HG03108 (cell line): Measurements from ENCODE around the gene STX18.
A peak's percentile ranks its signal among the peaks of the same experiment; 100 is the strongest.
"Not testable (repeated sequence)": the region's sequence is repeated elsewhere in the genome, so short reads cannot be mapped to it uniquely, and the experiment has no call there.

Experiments used
- ATAC-seq: cut with Tn5 transposase; IDR thresholded peaks from one replicate; pipeline ENCODE4 v1.9.1; 2021; ENCODE audit warnings: moderate library complexity; ENCODE audit not compliant: unreplicated experiment

STX18 gene

DNA sequence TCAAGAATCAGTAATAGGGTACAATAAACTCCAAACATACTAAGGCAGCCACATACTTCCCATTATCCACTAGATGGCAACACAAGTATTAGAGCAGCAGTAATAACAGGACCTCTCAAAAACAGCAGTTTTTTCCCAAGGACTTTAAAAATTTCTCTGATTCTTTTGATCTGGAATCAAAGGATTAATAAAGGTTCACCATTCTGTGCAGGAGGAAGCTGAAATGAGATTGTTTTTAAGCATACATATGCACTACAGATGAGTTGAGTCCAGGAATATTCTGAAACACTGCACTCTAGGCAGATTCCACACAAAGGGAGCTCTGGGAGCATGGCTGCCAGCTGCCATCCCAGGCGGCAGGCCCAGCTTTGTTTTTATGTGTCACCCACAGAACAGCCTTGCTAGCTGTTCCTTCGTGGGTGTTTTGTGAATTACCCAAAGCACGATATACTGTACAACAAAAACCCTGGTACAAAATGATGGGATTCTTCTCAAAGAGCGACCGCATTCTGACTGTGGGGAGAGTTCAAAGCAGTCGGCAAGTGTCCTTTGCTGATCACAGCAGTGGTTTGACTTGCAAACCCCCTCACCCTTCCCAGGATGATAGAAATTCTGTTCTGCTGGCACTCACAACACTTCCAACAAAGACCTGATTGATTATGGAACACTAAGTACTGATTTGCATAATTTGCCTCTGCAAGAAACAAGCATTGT lies 61.0 kb downstream of the STX18 start:
- ATAC-seq = no peak

DNA sequence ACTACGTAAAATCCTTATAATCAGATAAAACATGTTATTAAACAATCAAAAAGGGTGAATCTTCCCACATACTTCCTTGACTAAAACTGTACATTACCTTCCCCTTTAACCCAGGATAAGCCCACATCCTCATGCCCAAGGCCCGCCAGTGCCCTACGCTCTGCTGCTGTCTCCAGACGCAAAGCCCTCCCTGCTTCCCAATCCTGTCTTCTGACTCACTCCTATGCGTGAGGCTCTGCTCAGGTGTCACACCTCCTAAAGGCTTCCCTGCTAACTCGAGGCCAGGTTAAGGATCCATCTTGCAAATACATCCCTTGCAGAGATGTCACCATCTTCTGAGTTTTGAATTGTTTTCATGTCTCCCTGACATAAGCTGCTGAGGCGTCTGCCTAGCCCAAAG lies 61.6 kb downstream of the STX18 start:
- no peak for ATAC-seq

DNA sequence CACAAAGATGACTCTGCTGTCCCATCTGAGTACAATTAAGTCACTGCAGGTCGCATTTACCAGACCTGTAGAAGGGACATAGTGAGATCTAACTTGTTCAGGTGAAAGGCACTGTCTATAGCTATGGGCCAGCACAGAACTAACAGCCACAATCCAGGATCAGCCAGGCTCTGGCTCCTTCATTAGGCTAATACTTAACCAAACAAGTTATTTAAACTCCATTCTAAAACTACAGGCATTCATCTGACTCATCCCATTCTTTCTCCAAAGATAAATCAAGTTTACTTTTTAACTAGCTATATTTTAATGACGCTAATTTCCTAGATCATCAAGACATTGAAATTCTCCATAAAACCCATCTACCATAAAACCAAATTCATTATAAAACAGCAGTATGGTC lies 62.5 kb downstream of the STX18 start:
- no peak for ATAC-seq

DNA sequence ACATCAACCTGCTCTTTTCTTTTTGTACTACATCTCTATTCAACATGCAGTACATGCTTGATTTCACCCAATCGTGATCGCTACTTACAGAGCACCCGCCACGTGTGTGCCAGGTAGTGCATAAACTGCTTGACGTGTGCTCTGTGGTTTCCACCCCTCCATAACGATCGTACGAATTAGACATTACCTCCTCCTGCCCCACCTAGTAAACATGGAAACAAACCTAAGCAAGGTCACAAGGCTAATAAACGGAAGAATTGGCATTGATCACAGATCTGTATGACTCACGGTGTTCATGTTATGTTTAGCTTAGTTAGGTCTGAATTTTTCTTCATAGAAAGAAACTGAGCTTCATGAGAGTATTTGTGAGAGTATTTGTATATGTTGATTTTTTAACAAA lies 64.1 kb downstream of the STX18 start:
- no peak for ATAC-seq

DNA sequence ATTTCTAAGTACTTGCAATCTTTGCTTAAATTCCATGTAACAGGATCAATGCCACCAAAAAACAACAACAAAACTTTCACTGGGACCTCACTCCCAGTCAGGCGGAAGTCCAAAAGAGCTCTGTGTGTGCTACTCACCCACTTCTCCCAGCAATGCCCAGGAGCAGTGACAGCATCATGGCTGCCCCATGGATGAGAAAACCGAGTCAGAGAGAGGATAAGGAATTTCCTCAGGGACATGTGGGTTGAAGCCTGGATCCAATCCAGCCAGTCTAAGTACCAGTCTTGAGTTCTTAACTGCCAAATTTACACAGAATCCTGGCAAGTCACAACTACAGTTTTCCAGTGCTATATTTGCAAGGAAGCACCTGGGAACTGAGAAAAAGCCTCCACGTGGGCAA lies 64.5 kb downstream of the STX18 start:
- no peak for ATAC-seq

DNA sequence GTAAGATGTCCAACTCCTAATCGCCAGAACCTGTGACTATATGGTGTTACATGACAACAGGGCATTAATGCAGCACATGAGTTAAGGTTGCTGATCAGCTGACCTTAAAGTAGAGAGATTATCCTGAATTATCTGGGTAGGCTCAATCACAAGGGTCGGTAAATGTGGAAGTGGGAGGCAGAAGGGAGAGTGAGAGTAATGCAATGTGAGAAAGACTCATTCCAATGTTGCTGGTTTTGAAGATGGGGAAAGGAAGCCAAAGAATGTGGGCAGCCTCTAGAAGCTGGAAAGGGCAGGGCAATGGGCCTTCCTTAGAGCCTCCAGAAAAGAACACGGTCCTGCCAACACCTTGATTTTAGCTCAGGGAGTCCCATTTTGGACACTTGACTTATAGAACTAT lies 67.4 kb downstream of the STX18 start:
- ATAC-seq = no peak

DNA sequence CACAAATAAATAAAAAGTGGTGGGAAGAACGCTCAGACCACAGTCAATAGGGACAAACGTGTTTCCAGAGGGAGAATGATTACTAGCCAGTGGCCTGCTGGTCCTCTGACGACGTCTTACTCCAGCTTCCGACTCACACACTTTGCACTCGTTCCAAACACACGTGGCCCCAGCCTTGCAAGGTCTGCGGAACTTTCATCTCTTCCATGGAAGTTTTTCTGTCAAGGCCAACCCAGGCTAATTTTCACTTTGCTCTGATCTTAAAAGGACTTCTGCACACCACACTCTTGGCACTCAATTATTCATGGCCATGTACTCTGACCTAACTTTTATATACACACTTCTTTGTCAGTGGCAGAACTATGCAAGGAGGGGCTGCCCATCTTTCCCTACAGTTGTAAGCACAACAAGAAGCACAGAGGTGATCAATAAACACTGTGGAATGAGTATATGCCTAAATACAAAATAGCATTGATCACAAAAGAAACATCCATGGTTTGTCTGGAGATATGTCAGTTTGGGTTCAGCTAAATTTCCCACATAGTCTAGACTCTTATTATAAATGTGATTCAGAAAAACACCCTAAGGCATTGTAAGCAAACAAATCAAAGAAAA lies 69.4 kb downstream of the STX18 start:
- ATAC-seq = no peak

DNA sequence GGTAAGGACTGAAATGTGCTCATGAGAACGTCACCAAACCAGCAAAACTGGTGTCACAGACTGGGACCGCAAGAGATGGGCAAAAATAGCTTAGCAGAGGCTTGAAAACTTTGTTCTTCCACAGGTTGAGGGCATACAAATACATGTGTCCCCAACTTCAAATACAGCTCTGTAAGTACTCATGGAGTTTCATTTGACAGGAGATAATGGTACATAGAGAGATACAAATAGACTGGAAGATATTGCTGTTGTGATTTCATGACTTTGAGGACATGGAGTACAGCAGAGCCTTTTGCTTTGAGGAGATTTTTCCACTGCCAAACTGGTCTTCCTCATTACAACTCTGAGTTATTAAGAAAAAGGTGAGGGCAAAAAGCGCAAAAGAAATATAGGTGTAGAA lies 70.7 kb downstream of the STX18 start:
- no peak for ATAC-seq

DNA sequence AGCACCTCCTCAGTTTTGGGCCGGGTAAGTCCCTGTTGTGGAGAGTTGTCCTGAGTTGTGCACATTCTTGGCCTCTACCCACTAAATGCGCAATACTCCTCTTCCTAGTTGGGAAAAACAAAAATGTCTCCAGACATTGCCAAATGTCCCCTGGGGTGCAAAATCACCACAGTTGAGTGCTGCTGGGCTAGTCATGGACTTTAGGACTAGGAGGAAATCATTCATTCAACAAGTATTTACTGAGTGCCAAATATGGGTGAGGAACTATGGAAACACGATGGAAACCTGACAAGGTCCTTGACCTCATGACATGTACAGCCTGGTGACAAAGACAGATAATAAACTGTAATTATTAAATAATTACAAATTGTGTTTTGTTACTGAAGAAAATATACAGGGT lies 71.6 kb downstream of the STX18 start:
- ATAC-seq = no peak

DNA sequence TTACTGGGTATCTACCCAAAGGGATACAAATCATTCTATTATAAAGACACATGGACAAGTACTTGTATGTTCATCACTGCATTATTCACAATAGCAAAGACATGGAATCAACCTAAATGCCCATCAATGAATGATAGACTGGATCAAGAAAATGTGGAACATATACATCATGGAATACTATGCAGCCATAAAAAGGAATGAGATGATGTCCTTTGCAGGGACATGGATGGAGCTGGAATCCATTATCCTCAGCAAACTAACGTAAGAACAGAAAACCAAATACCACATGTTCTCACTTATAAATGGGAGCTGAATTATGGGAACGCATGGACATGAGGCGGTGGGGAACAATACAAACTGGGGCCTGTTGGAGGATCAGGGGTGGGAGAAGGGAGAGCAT lies 76.6 kb downstream of the STX18 start:
- not testable (repeated sequence) for ATAC-seq

DNA sequence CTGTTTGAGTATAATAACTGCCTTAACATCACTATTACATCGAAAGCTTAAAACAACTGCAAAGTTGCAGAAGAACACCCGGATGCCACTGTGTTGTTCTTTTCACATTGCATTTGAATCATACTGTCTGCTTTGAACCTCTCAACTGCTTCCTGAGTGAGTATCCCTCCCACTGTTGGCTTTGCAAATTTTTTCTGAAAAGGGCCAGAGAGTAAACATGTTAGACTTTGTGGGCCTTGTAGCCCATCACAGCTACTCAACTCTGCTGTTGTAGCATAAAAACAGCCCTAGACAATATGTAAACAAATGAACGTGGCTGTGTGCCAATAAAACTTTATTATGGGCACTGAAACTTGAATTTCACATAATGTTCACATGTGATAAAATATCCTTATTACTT lies 78.9 kb downstream of the STX18 start:
- no peak for ATAC-seq

DNA sequence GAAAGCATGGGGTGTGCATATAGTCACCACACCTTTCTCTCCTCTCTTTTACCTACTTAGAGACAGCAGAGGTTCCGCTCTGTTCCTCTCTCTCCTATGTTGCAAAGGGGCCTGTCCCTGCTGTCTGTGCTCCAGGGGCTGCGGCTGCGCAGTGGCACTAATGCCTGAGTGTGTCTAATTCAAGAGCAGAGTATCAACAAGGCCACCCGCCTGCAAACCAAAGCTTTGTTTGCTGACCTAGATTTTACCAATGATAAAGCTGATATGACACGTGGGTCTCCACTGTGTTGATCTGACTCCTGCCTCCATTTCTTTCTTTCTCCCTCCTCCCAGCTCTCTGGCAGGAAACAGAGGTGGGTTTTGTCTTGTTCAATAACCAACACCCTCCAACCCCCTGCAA lies 80.0 kb downstream of the STX18 start:
- no peak for ATAC-seq

DNA sequence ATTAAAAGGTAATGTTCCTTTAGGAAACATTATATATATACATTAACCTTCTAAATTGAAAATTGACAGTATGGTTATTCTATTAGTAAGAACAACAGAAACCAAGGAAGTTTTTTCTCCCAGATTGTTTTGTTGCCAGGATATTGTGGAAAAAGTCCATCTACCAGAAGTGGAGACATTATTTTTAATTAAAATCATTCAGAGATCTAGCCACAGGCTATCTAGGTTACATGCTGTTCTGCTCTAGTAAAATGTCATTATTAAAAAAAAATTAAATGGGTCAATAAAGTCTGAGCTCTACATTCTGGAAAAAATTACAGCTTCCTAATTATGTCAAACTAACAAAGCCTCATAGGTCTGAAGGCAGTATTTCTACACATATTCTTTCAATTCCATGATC lies 80.7 kb downstream of the STX18 start:
- no peak for ATAC-seq

DNA sequence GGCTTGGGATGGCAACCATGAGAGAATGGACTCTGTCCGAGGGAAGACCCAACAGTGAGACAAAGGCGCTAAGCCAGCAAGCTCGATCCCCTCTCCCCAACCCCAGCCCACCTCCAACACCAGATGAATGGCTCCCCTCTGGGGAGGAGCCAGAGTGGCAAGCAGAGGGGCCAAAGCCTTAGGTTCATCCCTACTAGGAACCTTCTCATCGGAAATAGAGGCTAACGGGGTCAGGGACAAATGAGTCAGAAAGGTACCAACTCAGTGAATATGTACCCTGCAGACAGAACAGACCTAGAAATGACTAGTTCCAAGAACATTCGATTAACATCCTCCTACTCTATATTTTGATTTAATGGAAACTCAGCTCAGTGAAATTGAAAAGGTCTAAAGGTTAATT lies 81.1 kb downstream of the STX18 start:
- no peak for ATAC-seq

DNA sequence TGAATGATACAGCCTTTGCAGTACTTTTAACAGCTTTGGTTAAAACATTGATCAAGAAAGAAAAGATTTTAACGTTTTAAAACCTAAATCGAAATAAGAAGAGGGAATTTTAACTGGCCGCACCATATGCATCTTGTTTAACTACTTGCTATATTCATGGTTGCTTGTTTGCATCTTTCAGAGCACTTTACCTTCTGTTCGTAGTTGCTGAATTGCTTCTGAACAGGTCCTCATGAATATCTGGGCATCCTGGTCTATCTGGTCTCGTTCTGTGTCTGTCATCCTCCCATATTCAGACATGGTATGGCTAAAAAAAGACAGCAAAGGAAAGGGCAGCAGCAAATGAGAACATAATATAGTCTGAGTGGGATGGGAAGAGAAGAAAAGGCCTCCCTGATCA lies 82.7 kb downstream of the STX18 start:
- ATAC-seq = no peak

DNA sequence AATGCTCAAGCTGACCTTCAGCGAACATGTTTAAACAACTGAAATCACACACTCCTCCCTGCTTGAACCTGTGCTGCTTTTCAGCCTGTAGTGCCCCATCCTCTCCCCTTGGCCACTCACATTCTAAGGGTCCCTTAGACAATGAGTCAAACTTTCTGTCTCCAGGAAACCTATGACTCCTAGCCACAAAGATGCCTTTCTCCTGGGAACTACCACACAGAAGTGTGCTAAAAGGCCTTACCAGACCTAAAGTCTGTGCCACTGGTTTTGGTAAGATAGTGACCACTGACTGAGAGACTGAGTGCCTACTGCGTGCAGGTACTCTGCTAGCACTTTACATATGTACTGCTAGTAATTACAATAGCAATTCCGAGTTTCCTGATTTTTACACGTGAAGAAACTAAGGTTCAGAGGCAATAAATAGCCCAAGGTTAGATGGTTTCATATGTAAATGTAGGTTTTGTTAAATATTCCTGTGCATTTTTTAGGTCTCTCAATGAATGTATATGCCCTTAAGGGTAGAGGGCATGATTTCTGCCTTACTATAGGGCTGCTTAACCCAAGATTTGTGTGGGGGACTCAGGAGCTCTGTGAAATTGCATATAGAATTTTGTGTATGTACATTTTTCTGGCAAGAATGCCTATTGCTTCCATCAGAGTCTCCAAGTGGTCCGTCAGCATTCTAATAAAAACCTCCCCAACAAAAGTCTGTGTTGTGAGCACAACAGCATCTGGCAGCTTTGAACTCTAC lies 83.9 kb downstream of the STX18 start:
- no peak for ATAC-seq

DNA sequence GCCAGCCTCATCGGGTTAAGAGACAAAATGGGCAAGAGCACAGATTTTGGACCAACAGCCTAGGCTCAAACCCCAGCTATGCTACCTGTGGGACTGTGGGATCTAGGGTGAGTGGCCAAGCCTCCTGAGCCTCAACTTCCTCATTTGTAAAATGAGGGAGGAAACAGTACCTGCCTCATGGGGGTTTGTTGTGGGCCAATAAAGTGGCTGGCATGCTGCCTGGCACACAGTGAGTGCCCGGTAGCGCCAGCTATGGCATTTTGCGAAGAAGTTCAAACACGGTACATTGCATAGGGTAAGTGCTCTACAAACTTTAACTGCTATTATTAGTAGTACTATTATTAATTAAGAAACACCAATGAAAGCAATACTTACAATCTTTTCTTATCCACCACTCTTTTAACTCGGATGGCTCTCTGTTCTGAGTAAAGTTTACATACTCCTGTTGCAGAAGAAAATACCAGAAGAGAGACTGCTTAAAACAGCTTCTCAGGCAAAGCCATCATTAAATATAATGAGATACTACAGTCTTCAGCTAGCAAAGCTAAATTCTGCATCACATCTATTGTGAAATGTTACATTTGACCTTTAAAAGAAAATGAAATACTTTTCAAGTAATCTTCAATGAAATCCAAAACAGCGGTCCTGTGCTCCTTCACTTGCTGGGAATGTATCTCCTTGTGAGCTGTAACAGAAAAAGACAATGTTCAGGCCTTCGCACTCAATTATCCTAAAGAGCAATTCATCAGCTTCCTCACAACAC lies 84.9 kb downstream of the STX18 start:
- no peak for ATAC-seq

DNA sequence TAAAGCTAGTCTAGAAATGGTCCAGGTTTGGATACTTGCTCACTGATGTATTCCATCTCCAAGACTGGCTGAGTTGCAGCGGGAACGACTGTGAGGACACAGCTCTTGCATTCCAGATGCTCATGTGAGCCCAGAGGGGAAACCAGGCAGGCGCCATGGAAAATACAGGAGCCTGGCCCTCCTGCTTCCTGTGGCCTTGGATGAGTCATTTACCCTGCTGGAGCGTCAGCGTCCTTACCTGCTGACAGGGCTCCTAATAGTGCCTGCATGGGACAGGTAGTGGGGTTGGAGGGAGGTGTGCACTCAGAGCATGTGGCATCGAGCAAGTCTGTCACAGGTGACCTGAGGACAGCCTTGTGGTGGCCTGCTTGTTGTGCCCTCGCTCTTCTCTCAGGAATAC lies 85.5 kb downstream of the STX18 start:
- ATAC-seq = no peak

DNA sequence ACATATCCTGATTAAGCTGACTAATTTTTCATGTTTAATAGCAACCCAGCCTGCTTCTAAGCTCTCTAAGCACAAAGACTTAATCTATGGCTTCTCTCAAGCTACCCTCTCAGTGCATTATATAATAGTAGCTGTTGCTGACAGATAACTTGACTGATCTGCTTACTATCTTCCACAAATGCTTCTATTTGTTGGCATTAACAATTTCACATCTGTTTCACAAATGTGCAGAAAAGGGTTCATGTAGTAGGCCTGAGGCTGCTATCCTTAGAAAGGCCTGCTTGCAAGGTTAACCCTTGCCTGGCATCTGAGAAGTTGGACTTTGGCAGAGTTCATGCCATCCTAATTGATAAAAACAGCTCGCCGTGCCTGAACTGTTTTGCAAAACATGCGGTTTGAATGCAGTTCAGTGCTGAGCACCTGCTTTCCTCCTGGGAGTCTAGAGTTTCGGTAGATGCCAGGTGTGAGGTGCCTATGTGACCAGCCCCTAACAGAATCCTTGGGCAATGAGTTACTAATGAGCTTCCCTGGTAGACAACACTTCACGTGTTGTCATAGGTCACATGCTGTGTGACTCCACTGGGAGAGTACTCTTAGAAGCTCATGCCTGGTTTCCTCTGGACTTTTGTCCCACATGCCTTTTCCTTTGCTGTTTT lies 86.5 kb downstream of the STX18 start:
- peak; percentile 86 for ATAC-seq

DNA sequence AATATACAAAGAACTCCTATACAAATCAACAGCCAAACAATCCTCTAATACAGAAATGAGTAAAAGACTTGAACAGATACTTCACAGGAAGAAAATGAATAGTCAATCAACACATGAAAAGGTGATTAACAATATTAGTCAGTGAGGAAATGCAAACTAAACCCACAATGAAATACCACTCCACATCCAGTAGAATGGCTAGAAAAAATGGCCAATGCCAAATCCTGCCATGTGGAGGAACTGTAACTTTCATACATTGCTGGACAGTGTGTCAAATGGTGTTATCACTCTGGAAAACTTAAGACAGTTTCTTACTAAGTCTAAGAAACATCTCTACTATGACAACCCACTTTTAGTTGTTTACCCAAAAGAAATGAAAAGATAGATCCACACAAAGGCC lies 95.4 kb downstream of the STX18 start:
- no peak for ATAC-seq

DNA sequence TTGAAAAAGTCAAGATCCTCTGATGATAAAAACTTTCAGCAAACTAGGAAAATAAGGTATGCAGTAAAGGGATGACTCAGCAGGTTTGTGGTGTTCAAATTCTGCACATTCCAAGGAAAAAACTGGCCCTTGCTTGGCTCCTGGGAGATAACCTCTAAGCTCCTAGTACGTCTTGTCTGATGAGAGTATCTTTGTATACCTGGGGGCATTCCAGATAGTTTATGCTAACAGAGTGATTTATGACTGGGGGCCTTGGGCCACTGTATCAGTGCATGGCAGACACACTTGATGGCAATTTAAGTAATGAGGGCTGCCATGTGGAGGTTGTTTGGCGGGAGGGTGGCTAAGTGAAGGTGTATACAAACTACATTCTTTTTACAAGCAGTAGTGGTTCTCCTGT lies 98.0 kb downstream of the STX18 start:
- no peak for ATAC-seq
